Measurements from ENCODE around the gene PPP1R12B.
"Not testable (repeated sequence)": the region's sequence is repeated elsewhere in the genome, so short reads cannot be mapped to it uniquely, and the experiment has no call there.

The PPP1R12B gene

GRCh38 chr1:202588503-202589189, 240.1 kb downstream of the PPP1R12B start:
- DNase-seq: no peak

- DNase-seq: no peak
Measured at GRCh38 chr1:202589190-202589930, 240.9 kb downstream of the PPP1R12B start.

GRCh38 chr1:202590126-202590525, 241.6 kb downstream of the PPP1R12B start:
- DNase-seq: no peak

- DNase-seq: no peak
Measured at GRCh38 chr1:202590975-202591411, 242.5 kb downstream of the PPP1R12B start.

- no peak for DNase-seq
Measured at GRCh38 chr1:202591515-202591914, 243.0 kb downstream of the PPP1R12B start.

GRCh38 chr1:202592146-202592545, 243.6 kb downstream of the PPP1R12B start:
- DNase-seq: no peak

GRCh38 chr1:202593845-202594244, 245.3 kb downstream of the PPP1R12B start:
- no peak for DNase-seq

- DNase-seq: no peak
Measured at GRCh38 chr1:202596638-202597037, 248.1 kb downstream of the PPP1R12B start.

GRCh38 chr1:202597090-202597761, 248.7 kb downstream of the PPP1R12B start:
- no peak for DNase-seq

GRCh38 chr1:202599669-202600431, 251.4 kb downstream of the PPP1R12B start:
- DNase-seq: no peak

- DNase-seq: no peak
Measured at GRCh38 chr1:202600432-202601041, 252.0 kb downstream of the PPP1R12B start.

- DNase-seq: no peak
Measured at GRCh38 chr1:202603435-202603834, 254.9 kb downstream of the PPP1R12B start.

- no peak for DNase-seq
Measured at GRCh38 chr1:202605515-202605914, 257.0 kb downstream of the PPP1R12B start.

GRCh38 chr1:202612036-202612435, 263.5 kb downstream of the PPP1R12B start:
- DNase-seq: not testable (repeated sequence)

- DNase-seq: no peak
Measured at GRCh38 chr1:202613571-202613970, 265.1 kb downstream of the PPP1R12B start.

- DNase-seq: not testable (repeated sequence)
Measured at GRCh38 chr1:202614363-202615207, 266.1 kb downstream of the PPP1R12B start.

GRCh38 chr1:202615208-202615500, 266.7 kb downstream of the PPP1R12B start:
- not testable (repeated sequence) for DNase-seq

GRCh38 chr1:202615501-202616354, 267.2 kb downstream of the PPP1R12B start:
- DNase-seq: no peak

GRCh38 chr1:202616355-202616915, 267.9 kb downstream of the PPP1R12B start:
- DNase-seq: no peak

- DNase-seq: not testable (repeated sequence)
Measured at GRCh38 chr1:202619012-202619411, 270.5 kb downstream of the PPP1R12B start.
